ENCODE data around the gene GUK1. TPM values are rescaled to one million over a fixed set of nuclear protein-coding genes. Genes with fewer than 3 reads are reported as not detected.

Gene GUK1
- total and polyA plus RNA-seq, 2 experiments from 2014 or later = 87.5 to 121 TPM

DNA sequence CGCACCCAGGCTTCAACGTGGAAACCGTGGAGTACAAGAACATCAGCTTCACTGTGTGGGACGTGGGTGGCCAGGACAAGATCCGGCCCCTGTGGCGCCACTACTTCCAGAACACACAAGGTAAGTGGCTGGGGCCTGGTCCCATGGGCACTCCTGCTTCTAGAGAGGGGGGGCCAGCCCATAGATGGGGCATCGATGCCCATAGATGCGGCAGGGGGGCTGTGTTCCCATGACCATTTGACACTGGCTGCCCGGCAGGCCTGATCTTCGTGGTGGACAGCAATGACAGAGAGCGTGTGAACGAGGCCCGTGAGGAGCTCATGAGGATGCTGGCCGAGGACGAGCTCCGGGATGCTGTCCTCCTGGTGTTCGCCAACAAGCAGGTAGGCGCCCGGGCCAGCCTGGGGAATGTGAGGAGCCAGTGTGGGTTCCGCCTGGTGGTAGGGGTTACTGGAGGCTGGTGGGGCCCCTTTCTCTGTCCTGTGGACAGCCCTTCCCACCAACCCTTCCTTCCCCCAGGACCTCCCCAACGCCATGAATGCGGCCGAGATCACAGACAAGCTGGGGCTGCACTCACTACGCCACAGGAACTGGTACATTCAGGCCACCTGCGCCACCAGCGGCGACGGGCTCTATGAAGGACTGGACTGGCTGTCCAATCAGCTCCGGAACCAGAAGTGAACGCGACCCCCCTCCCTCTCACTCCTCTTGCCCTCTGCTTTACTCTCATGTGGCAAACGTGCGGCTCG is 42.6 kb upstream of the GUK1 start:
- no peak for DNase-seq (ENCODE audit: low spot score)

More for the DNA sequence above, 42.6 kb upstream of the GUK1 start:
- Mint-ChIP-seq H3K4me1 (peaks cover 11% of the 10 kb centered on the region), H3K4me3 (no peak overlapping the region; the same call in 2 of the 3 replicates), H3K27me3 (ENCODE audit: insufficient read depth, low read depth, poor library complexity) (peaks cover 17% of the 10 kb centered on the region), H3K27ac (no peak overlapping the region), H3K9me3 (peaks cover 11% of the 10 kb centered on the region), H3K36me3 (ENCODE audit: low read depth) (peaks cover 64% of the 10 kb centered on the region)
- H3K27me3 ChIP-seq (ENCODE audit: insufficient read depth) = no peaks in the 10 kb centered on the region
- ATAC-seq = no peak
- H3K4me1 ChIP-seq (ENCODE audit: insufficient read depth) = no peaks in the 10 kb centered on the region
- TF ChIP-seq, protein P1, sequence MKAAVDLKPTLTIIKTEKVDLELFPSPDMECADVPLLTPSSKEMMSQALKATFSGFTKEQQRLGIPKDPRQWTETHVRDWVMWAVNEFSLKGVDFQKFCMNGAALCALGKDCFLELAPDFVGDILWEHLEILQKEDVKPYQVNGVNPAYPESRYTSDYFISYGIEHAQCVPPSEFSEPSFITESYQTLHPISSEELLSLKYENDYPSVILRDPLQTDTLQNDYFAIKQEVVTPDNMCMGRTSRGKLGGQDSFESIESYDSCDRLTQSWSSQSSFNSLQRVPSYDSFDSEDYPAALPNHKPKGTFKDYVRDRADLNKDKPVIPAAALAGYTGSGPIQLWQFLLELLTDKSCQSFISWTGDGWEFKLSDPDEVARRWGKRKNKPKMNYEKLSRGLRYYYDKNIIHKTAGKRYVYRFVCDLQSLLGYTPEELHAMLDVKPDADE (IDR thresholded peaks at IDR 0.05) = no peak
- TF ChIP-seq, protein P2, sequence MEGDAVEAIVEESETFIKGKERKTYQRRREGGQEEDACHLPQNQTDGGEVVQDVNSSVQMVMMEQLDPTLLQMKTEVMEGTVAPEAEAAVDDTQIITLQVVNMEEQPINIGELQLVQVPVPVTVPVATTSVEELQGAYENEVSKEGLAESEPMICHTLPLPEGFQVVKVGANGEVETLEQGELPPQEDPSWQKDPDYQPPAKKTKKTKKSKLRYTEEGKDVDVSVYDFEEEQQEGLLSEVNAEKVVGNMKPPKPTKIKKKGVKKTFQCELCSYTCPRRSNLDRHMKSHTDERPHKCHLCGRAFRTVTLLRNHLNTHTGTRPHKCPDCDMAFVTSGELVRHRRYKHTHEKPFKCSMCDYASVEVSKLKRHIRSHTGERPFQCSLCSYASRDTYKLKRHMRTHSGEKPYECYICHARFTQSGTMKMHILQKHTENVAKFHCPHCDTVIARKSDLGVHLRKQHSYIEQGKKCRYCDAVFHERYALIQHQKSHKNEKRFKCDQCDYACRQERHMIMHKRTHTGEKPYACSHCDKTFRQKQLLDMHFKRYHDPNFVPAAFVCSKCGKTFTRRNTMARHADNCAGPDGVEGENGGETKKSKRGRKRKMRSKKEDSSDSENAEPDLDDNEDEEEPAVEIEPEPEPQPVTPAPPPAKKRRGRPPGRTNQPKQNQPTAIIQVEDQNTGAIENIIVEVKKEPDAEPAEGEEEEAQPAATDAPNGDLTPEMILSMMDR (conservative IDR thresholded peaks at IDR 0.05; ENCODE audit: low read depth in 2 of 2) = no peak
- TF ChIP-seq JUNB (IDR thresholded peaks at IDR 0.05; ENCODE audit: unreplicated experiment) = no peak
- TF ChIP-seq, protein P3, sequence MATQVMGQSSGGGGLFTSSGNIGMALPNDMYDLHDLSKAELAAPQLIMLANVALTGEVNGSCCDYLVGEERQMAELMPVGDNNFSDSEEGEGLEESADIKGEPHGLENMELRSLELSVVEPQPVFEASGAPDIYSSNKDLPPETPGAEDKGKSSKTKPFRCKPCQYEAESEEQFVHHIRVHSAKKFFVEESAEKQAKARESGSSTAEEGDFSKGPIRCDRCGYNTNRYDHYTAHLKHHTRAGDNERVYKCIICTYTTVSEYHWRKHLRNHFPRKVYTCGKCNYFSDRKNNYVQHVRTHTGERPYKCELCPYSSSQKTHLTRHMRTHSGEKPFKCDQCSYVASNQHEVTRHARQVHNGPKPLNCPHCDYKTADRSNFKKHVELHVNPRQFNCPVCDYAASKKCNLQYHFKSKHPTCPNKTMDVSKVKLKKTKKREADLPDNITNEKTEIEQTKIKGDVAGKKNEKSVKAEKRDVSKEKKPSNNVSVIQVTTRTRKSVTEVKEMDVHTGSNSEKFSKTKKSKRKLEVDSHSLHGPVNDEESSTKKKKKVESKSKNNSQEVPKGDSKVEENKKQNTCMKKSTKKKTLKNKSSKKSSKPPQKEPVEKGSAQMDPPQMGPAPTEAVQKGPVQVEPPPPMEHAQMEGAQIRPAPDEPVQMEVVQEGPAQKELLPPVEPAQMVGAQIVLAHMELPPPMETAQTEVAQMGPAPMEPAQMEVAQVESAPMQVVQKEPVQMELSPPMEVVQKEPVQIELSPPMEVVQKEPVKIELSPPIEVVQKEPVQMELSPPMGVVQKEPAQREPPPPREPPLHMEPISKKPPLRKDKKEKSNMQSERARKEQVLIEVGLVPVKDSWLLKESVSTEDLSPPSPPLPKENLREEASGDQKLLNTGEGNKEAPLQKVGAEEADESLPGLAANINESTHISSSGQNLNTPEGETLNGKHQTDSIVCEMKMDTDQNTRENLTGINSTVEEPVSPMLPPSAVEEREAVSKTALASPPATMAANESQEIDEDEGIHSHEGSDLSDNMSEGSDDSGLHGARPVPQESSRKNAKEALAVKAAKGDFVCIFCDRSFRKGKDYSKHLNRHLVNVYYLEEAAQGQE (IDR thresholded peaks at IDR 0.05; ENCODE audit: unreplicated experiment) = no peak
- no peak for TF ChIP-seq EZH2 (IDR thresholded peaks at IDR 0.05; ENCODE audit: low read depth, unreplicated experiment)
- no peak for TF ChIP-seq NANOG (IDR thresholded peaks at IDR 0.05; ENCODE audit: borderline replicate concordance)
- TF ChIP-seq ZNF114 (CRISPR knock-in tag; IDR thresholded peaks at IDR 0.05) = no peak
- TF ChIP-seq POLR2AphosphoS5 (IDR thresholded peaks at IDR 0.05; ENCODE audit: low read depth) = no peak
- TF ChIP-seq, protein P4, sequence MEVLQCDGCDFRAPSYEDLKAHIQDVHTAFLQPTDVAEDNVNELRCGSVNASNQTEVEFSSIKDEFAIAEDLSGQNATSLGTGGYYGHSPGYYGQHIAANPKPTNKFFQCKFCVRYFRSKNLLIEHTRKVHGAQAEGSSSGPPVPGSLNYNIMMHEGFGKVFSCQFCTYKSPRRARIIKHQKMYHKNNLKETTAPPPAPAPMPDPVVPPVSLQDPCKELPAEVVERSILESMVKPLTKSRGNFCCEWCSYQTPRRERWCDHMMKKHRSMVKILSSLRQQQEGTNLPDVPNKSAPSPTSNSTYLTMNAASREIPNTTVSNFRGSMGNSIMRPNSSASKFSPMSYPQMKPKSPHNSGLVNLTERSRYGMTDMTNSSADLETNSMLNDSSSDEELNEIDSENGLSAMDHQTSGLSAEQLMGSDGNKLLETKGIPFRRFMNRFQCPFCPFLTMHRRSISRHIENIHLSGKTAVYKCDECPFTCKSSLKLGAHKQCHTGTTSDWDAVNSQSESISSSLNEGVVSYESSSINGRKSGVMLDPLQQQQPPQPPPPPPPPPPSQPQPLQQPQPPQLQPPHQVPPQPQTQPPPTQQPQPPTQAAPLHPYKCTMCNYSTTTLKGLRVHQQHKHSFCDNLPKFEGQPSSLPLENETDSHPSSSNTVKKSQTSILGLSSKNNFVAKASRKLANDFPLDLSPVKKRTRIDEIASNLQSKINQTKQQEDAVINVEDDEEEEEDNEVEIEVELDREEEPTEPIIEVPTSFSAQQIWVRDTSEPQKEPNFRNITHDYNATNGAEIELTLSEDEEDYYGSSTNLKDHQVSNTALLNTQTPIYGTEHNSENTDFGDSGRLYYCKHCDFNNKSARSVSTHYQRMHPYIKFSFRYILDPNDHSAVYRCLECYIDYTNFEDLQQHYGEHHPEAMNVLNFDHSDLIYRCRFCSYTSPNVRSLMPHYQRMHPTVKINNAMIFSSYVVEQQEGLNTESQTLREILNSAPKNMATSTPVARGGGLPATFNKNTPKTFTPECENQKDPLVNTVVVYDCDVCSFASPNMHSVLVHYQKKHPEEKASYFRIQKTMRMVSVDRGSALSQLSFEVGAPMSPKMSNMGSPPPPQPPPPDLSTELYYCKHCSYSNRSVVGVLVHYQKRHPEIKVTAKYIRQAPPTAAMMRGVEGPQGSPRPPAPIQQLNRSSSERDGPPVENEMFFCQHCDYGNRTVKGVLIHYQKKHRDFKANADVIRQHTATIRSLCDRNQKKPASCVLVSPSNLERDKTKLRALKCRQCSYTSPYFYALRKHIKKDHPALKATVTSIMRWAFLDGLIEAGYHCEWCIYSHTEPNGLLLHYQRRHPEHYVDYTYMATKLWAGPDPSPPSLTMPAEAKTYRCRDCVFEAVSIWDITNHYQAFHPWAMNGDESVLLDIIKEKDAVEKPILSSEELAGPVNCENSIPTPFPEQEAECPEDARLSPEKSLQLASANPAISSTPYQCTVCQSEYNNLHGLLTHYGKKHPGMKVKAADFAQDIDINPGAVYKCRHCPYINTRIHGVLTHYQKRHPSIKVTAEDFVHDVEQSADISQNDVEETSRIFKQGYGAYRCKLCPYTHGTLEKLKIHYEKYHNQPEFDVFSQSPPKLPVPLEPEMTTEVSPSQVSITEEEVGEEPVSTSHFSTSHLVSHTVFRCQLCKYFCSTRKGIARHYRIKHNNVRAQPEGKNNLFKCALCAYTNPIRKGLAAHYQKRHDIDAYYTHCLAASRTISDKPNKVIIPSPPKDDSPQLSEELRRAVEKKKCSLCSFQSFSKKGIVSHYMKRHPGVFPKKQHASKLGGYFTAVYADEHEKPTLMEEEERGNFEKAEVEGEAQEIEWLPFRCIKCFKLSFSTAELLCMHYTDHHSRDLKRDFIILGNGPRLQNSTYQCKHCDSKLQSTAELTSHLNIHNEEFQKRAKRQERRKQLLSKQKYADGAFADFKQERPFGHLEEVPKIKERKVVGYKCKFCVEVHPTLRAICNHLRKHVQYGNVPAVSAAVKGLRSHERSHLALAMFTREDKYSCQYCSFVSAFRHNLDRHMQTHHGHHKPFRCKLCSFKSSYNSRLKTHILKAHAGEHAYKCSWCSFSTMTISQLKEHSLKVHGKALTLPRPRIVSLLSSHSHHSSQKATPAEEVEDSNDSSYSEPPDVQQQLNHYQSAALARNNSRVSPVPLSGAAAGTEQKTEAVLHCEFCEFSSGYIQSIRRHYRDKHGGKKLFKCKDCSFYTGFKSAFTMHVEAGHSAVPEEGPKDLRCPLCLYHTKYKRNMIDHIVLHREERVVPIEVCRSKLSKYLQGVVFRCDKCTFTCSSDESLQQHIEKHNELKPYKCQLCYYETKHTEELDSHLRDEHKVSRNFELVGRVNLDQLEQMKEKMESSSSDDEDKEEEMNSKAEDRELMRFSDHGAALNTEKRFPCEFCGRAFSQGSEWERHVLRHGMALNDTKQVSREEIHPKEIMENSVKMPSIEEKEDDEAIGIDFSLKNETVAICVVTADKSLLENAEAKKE (CRISPR knock-in tag; IDR thresholded peaks at IDR 0.05) = no peak
- TF ChIP-seq EZH2phosphoT487 (IDR thresholded peaks at IDR 0.05; ENCODE audit: unreplicated experiment) = no peak
- TF ChIP-seq ZNF331 (CRISPR knock-in tag; IDR thresholded peaks at IDR 0.05; ENCODE audit: low read depth) = no peak
- TF ChIP-seq STAT1 (IDR thresholded peaks at IDR 0.05; ENCODE audit: unreplicated experiment) = no peak
- TF ChIP-seq CREB1 (CRISPR knock-in tag; IDR thresholded peaks at IDR 0.05; ENCODE audit: low read depth) = no peak
- H3K4me2 ChIP-seq = no peak overlapping the region
- H3K27ac ChIP-seq (ENCODE audit: low read depth) = no peak overlapping the region
- peaks cover 44% of the 10 kb centered on the region for H3K79me2 ChIP-seq (replicated peaks; ENCODE audit: insufficient read depth)
- no peak overlapping the region for H3K4me3 ChIP-seq
- H3K9me2 ChIP-seq (ENCODE audit: insufficient read depth) = no peaks in the 10 kb centered on the region
- H3K36me3 ChIP-seq (ENCODE audit: insufficient read depth) = peaks cover 3% of the 10 kb centered on the region; the same call in 1 of the 2 replicates
- H2AFZ ChIP-seq = no peak overlapping the region
- H3F3A ChIP-seq (replicated peaks; ENCODE audit: low read depth) = no peaks in the 10 kb centered on the region
- peaks cover 42% of the 10 kb centered on the region for H4K20me1 ChIP-seq (replicated peaks; ENCODE audit: insufficient read depth)

Data from GM23338 (cell line).